Stomach (tissue), 9 donors: ENCODE measurements around the gene GALM. TPM values are rescaled to one million over a fixed set of nuclear protein-coding genes. Genes with fewer than 3 reads are reported as not detected.

Experiments
- DNase-seq, 2 donors: peaks; one replicate each; pipeline versions ENCODE4 v3.0.0 to v3.0.0-alpha.2; 2013 to 2019
- H3K27ac ChIP-seq, 5 donors: fragments of 200-600 bp in 4 of 5; sonication (generic) in 4 of 5; one replicate each; pipeline ENCODE4 v1.5.1; 2013 to 2019; ENCODE audit warnings: mild to moderate bottlenecking in 1 of 5, moderate library complexity in 1 of 5
- H3K27me3 ChIP-seq, 3 donors: fragments of 200-600 bp; sonication (generic); one replicate each; pipeline ENCODE4 v1.5.1; 2017 to 2019; ENCODE audit warnings: mixed run types in 1 of 3
- H3K36me3 ChIP-seq, 4 donors: fragments of 200-600 bp; sonication (generic); 1 replicate in 3 of 4; 2 replicates in 1 of 4; pipeline ENCODE4 v1.5.1; 2016 to 2019
- H3K4me1 ChIP-seq, 4 donors: fragments of 200-600 bp; sonication (generic); one replicate each; pipeline ENCODE4 v1.5.1; 2016 to 2019
- H3K4me3 ChIP-seq, 4 donors: fragments of 200-600 bp; sonication (generic) in 3 of 4; one replicate each; pipeline ENCODE4 v1.5.1; 2016 to 2019; ENCODE audit warnings: mild to moderate bottlenecking in 1 of 4
- H3K9me3 ChIP-seq, 4 donors: fragments of 200-600 bp; sonication (generic); one replicate each; pipeline ENCODE4 v1.5.1; 2016 to 2019
- EP300 ChIP-seq: sonication (generic); formaldehyde crosslinking; IDR thresholded peaks from one replicate; pipeline ENCODE4 v1.6.1; 2017; ENCODE audit warnings: antibody characterized with exemption
- POLR2A ChIP-seq, 4 donors: fragments of 450-650 bp; IDR thresholded peaks; one replicate each; pipeline ENCODE4 v1.6.1; 2016; ENCODE audit warnings: antibody characterized with exemption in 4 of 4, control low read depth in 2 of 4, mild to moderate bottlenecking in 1 of 4, moderate library complexity in 1 of 4
- POLR2AphosphoS5 ChIP-seq, 3 donors: sonication (generic); formaldehyde crosslinking; IDR thresholded peaks; one replicate each; pipeline ENCODE4 v1.6.1; 2016; ENCODE audit warnings: antibody characterized with exemption in 3 of 3
- WGBS, 5 donors: extraction: QIAGEN DNeasy Blood & Tissue Kit in 3 of 5; methylation state at CpG; one replicate each; pipeline versions ENCODE4 v1.1.5 to v1.1.7; 2013 to 2018; 5-methylcytosine and 5-hydroxymethylcytosine counted together
- intact Hi-C: fragments of 100-400 bp; cut with DNase I; formaldehyde crosslinking; loops from one replicate; pipeline ENCODE4 v1.15.1; 2023; ENCODE audit warnings: low total_unique reads
- polyA plus RNA-seq, 3 donors: library from polyadenylated mRNA; stranded (reverse); fragments of 200-250 nt; gene quantifications; one replicate each; pipeline ENCODE4 v1.2.3, GENCODE V29; 2013
- total RNA-seq, 5 donors: library from RNA; depleted of rRNA; stranded (reverse); fragments of >200 nt; gene quantifications; one replicate each; pipeline versions ENCODE4 v1.1.0 to v1.2.3, GENCODE V29; 2014 to 2016
- TF ChIP-seq, protein P1 (sequence below), 7 experiments: fragments of 450-650 bp in 4 of 7; fragments of 200-600 bp in 3 of 7; sonication (generic) in 3 of 7; IDR thresholded peaks; one replicate each; pipeline ENCODE4 v1.5.1; 2016 to 2019; ENCODE audit warnings: antibody characterized with exemption in 7 of 7, control low read depth in 2 of 7, mild to moderate bottlenecking in 1 of 7
- donor health status: healthy with polysubstance abuse.
- donor health status: Bipolar disorder and iron deficiency.
- donor health status: healthy.

GALM gene
- total and polyA plus RNA-seq, 8 donors, result 2.2 to 17.8 (median 9.3) TPM; not detected in 1

DNA sequence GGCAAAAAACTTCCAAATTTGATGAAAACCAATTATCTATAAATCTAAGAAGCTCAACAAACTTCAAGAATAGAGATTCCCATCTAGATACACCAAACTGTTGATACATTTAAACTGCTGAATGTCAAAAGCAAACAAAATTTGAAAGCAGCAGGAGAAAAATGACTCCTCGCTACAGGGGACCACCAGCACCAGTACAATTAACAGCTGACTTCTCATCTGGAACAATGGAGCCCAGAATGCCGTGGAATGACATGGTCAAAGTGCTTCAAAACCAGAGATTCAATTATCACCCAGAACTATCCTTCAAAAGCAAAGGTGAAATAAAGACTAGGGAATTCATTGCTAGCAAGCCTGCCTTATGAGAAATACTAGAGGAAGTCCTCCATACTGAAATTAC lies 73.6 kb downstream of the GALM start:
- Histone ChIP-seq H3K9me3 (no peaks in the 10 kb centered on the region), H3K4me3 (no peak overlapping the region), H3K36me3 (peaks cover 14 to 57% (median 50%) of the 10 kb centered on the region in 4 donors), H3K27me3 (no peaks in the 10 kb centered on the region), H3K4me1 (peaks cover 0 to 60% (median 31%) of the 10 kb centered on the region in 4 donors), H3K27ac (peak overlapping the region in 1 of 5 donors; percentile 79)
- 91 to 100% (median 98%) methylated on average over 2 of the region's 2 CpGs for WGBS, 5 donors
- intact Hi-C loops, result no loop called here
- DNase-seq, result no peak
- TF ChIP-seq POLR2A (IDR thresholded peaks at IDR 0.05), result no peak
- TF ChIP-seq EP300, result no peak
- TF ChIP-seq POLR2AphosphoS5 (IDR thresholded peaks at IDR 0.05), result no peak
- TF ChIP-seq, protein P1, sequence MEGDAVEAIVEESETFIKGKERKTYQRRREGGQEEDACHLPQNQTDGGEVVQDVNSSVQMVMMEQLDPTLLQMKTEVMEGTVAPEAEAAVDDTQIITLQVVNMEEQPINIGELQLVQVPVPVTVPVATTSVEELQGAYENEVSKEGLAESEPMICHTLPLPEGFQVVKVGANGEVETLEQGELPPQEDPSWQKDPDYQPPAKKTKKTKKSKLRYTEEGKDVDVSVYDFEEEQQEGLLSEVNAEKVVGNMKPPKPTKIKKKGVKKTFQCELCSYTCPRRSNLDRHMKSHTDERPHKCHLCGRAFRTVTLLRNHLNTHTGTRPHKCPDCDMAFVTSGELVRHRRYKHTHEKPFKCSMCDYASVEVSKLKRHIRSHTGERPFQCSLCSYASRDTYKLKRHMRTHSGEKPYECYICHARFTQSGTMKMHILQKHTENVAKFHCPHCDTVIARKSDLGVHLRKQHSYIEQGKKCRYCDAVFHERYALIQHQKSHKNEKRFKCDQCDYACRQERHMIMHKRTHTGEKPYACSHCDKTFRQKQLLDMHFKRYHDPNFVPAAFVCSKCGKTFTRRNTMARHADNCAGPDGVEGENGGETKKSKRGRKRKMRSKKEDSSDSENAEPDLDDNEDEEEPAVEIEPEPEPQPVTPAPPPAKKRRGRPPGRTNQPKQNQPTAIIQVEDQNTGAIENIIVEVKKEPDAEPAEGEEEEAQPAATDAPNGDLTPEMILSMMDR (IDR thresholded peaks at IDR 0.05), result no peak

DNA sequence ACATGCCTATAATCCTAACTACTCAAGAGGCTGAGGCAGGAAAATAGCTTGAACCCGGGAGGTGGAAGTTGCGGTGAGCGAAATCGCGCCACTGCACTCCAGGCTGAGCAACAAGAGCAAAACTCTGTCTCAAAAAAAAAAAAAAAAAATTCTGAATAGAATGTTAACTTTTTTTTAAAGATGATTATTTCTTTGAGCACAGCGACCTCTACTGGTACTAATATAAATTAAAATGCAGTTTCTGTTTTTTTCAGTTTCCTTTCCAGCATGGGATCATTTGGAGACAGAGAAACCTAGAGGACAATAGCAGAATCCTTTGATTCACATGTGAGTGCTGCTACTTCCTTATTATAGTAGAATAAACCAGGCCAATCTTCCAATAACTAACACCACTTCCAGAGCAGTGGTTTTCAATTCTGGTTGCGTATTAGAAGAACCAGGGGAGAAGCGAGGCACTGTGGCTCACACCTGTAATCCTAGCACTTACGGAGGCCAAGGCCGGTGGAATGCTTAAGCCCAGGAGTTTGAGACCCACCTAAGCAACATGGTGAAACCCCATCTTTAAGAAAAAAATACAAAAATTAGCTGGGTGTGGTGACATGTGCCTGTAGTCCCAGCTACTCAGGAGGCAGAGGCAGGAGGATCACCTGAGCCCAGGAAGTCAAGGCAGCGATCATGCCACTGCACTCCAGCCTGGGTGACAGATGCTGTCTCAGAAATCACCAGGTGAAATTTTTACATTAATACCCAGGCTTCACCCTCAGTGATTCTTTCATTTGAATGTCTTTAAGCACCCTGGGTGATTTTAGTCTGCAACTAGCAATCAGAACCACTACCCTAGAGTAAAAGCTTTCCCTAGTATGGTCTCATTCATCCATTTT lies 75.2 kb downstream of the GALM start:
- H3K36me3 ChIP-seq, result peaks cover 29 to 70% (median 64%) of the 10 kb centered on the region in 4 donors
- H3K27ac ChIP-seq, result peak overlapping the region in 4 of 5 donors; percentile 18 to 75 (median 44)
- intact Hi-C loops, result no loop called here
- no peak overlapping the region for H3K4me3 ChIP-seq
- WGBS, 5 donors, result 53 to 64% (median 61%) methylated on average over 11 of the region's 11 CpGs
- no peaks in the 10 kb centered on the region for H3K9me3 ChIP-seq
- DNase-seq, result peak in 1 of 2 donors; percentile 61
- no peaks in the 10 kb centered on the region for H3K27me3 ChIP-seq
- TF ChIP-seq, protein P1 (IDR thresholded peaks at IDR 0.05), result peak in 5 of 7 experiments; percentile 22 to 72 (median 56)
- no peak for TF ChIP-seq POLR2A (IDR thresholded peaks at IDR 0.05)
- TF ChIP-seq POLR2AphosphoS5 (IDR thresholded peaks at IDR 0.05), result no peak
- peaks cover 0 to 63% (median 32%) of the 10 kb centered on the region in 4 donors for H3K4me1 ChIP-seq

DNA sequence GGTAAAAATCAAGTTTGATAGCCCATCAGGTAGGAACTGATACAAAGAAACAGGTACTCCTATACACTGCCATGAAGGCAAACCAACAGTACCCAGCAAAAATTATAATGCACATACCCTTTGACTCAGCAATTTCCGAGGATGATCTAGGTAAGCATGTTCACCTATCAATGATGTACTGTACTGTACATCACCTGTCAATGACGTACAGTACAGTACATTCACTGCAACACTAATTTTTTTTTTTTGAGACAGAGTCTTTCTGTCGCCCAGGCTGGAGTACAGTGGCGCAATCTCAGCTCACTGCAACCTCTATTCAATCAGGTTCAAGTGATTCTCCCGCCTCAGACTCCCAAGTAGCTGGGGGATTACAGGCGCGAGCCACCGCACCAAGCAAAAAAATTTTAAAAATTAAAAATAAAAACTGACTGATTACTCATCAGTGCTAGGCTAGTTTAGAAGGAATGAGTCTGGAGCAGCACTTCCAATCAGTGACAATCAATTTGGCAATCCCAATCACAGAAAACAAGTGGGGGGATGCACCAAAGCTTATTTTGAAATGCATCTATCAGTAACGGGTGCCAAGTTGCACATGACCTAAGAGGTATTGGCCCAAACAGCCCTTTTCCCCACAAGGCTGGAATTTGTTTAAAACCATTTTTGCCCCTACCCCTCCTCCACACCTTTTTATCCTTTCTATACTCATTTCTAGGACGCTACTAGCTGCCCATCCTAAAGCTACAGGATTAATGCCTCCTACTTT lies 77.1 kb downstream of the GALM start:
- Histone ChIP-seq H3K4me1 (peaks cover 17 to 73% (median 39%) of the 10 kb centered on the region in 4 donors), H3K9me3 (no peaks in the 10 kb centered on the region), H3K36me3 (peaks cover 48 to 81% (median 73%) of the 10 kb centered on the region in 4 donors), H3K27me3 (no peaks in the 10 kb centered on the region), H3K4me3 (no peak overlapping the region), H3K27ac (peak overlapping the region in 1 of 5 donors; percentile 18)
- no peak for DNase-seq
- intact Hi-C loops, result no loop called here
- no peak for TF ChIP-seq POLR2AphosphoS5 (IDR thresholded peaks at IDR 0.05)
- TF ChIP-seq POLR2A (IDR thresholded peaks at IDR 0.05), result no peak
- TF ChIP-seq EP300, result no peak
- TF ChIP-seq, protein P1 (IDR thresholded peaks at IDR 0.05), result no peak
- WGBS, 5 donors, result 72 to 87% (median 81%) methylated on average over 10 of the region's 10 CpGs

DNA sequence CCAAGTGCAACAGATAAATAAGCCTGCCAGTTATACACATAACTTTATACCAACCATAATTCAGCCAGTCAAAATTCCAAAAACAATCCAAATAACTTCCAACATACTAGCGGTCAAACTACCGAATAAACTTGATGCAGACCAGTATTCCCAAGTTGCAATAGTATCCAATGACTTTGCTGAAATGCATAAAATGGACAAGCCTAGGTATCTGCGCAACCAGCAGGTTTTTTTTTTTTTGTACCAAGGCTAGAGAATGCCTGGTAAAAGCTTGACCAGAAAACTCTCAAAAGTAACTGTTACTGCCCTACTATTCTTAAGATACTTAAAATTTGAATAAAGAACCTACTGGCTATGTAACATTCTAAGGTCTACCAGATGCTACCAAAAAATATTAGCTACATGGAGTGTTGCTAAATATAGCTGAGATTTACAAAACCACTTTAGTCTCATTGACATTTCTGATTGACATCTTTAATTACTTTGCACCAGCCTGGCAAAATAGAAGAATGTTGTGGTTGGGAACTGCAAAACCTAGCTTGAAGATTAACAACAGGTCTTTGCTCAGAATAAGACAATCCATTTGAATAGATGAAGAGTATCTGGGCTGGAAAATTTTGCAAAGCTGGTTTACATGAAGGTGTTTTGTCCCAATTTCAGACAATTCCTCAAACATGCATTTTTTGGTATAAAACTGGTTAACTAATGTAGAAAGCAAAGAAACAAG lies 77.9 kb downstream of the GALM start:
- intact Hi-C loops, result no loop called here
- Histone ChIP-seq H3K36me3 (peaks cover 52 to 83% (median 76%) of the 10 kb centered on the region in 4 donors), H3K9me3 (no peaks in the 10 kb centered on the region), H3K4me1 (peaks cover 26 to 81% (median 45%) of the 10 kb centered on the region in 4 donors), H3K27ac (peak overlapping the region in 1 of 5 donors; percentile 23), H3K27me3 (no peaks in the 10 kb centered on the region), H3K4me3 (no peak overlapping the region)
- TF ChIP-seq EP300, result no peak
- TF ChIP-seq POLR2A (IDR thresholded peaks at IDR 0.05), result no peak
- TF ChIP-seq, protein P1 (IDR thresholded peaks at IDR 0.05), result no peak
- TF ChIP-seq POLR2AphosphoS5 (IDR thresholded peaks at IDR 0.05), result no peak
- DNase-seq, result no peak
- WGBS, 5 donors, result 75 to 92% (median 80%) methylated on average over 3 of the region's 3 CpGs
